HG02973 (cell line): ENCODE data around the gene ITPR1.

Experiments
- ATAC-seq: cut with Tn5 transposase; IDR thresholded peaks from one replicate; pipeline ENCODE4 v1.9.1; 2021; ENCODE audit warnings: moderate library complexity; ENCODE audit not compliant: unreplicated experiment

The ITPR1 gene

GRCh38 chr3:4799266-4800256, 306.4 kb downstream of the ITPR1 start:
- ATAC-seq: no peak

- ATAC-seq: no peak
These were observed 307.4 kb downstream of the ITPR1 start for GRCh38 chr3:4800595-4800994.

DNA sequence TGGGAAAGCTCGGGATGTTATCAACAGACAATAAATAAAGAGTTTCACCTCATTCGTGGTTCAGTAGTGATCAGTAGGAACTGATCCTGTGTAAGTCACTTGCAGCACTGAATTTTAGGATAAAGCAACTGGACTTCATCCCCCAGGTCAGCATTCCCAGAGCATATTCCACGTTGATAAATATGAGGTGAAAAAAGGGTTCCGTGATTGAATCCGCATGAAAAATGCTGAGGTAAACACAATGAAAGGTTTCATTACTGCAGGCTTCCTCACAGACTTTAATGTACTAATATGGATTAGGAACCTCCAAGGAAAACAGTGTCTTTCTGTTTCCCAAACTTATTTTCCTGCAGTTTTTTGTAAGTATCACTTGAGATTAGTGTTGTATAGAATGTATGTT, 308.7 kb downstream of the ITPR1 start:
- no peak for ATAC-seq

DNA sequence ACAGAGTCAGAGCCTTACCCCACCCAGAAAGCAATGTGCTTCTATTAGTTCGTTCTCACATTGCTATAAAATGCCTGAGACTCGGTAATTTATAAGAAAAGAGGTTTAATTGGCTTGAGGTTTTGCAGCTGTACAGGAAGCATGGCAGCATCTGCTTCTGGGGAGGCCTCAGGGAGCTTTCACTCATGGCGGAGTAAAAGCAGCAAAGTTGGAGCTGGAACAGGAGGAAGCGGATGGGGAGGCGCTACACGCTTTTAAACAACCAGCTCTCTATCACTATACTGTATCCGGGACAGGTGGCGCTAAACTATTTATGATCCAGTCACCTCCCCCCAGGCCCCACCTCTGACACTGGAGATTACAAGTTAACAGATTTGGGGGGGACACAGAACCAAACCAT, 309.8 kb downstream of the ITPR1 start:
- no peak for ATAC-seq

GRCh38 chr3:4804161-4805058, 311.3 kb downstream of the ITPR1 start:
- ATAC-seq: no peak

- no peak for ATAC-seq
These were observed 312.5 kb downstream of the ITPR1 start for GRCh38 chr3:4805662-4806061.

- no peak for ATAC-seq
These were observed 313.5 kb downstream of the ITPR1 start for GRCh38 chr3:4806535-4807108.

GRCh38 chr3:4807381-4808280, 314.5 kb downstream of the ITPR1 start:
- no peak for ATAC-seq

DNA sequence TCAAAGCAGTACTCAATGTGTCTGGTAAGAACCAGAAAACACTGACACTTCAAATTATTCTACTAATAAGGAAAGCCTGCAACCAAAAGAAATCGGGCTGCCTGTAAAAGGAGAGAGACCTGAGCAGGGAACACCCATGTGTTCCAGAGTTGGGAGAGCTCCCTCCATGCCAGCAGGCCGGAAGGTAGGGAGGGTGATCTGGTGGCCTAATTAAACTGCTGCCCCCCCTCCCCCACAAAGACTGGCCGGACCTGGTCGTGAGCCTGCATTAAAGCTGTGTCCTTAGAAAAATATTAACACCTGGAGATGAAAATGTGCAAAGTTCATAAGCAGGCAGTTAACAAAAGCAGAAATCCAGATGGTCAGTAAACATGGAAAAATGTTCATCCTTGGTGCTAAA, 315.5 kb downstream of the ITPR1 start:
- ATAC-seq: no peak

DNA sequence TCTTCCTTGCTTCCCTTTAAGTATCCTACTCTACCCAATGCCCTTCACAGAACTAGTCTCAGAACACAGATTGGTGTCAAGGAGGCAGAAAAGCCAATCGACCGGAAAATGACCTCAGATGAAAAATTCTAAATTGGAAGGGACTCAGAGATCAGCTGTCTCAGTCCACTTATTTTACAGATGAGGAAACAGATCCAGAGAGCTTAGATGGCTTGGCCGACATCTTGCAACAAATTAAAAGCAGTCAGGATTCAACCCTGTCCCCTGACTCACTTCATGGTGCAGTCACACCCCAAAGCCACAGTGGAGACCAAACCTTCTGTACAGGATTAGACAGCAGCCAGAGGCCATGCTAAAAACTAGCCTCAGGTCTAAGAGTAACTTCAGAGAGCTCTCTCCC, 316.8 kb downstream of the ITPR1 start:
- no peak for ATAC-seq

DNA sequence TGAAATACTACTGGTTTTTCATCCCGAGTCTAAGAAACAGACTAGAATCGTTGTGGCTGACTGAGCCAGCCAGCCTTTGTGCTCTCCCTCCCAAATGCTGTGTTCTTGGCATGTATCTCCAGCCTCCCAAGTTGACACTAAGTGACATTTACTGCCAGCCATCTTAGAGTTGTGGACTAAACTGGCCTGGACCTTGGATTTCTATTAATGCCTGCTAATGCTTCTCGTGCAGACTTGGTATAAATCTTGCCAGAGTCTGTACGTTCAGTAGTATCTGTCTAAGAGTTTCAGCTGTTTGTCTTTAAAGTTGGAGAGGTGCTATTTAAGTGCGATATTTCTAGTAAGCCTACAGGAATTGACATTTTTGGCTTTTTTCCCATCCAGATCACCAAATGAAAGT, 319.4 kb downstream of the ITPR1 start:
- ATAC-seq: no peak

GRCh38 chr3:4813909-4814304, 320.8 kb downstream of the ITPR1 start:
- no peak for ATAC-seq

- ATAC-seq: no peak
These were observed 321.3 kb downstream of the ITPR1 start for GRCh38 chr3:4814305-4814903.

DNA sequence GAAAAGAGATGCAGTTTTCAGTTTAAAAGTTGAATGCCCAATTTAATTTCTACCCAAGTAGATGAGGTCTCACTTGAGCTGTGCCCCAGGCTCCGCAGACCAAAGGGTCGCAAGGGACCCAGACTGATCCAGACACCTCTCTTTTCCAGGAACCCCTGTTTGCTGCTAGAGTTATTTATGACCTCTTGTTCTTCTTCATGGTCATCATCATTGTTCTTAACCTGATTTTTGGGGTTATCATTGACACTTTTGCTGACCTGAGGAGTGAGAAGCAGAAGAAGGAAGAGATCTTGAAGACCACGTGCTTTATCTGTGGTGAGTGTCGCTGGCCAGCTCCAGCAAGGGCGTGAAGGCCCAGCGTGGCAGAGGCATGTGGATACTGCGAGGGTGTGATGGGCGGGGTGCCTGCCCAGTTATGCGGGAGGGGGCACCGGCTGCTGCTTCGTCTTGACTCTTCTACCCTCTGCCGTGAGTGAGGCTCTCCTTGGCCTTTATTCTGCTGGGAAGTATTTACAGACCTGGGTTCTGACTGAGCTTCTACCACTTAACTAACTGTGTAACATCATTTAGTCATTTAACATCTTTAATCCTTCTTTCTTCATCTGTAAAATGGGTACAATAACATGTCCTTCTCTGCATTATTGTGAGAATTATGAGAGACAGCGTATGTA, 321.9 kb downstream of the ITPR1 start:
- ATAC-seq: no peak

- no peak for ATAC-seq
These were observed 323.2 kb downstream of the ITPR1 start for GRCh38 chr3:4816306-4816705.

GRCh38 chr3:4816718-4817117, 323.6 kb downstream of the ITPR1 start:
- no peak for ATAC-seq

- no peak for ATAC-seq
These were observed 324.0 kb downstream of the ITPR1 start for GRCh38 chr3:4817128-4817527.

DNA sequence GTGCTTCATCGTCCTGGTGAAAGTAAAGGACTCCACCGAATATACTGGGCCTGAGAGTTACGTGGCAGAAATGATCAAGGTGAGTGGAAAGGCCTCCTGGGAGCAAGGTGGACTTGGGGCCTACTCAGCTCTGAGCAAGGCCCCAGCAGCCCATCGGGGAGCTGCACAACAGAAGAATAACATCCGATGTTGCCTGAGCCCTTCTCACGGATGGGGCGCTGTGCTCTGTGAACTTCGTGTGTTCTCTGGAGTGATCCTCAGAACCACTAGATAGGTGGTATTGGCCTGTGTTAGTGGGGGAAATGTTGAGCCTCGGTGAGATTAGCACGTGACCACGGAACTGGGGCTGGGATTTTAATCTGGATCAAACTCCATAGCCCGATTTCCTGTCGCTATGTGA, 325.0 kb downstream of the ITPR1 start:
- no peak for ATAC-seq

- no peak for ATAC-seq
These were observed 326.0 kb downstream of the ITPR1 start for GRCh38 chr3:4818986-4819693.
